Inflammatory macrophage (primary cell): ENCODE measurements around the gene C2orf69.

Experiments
- DNase-seq, 2 donors: peaks; one replicate each; pipeline ENCODE4 v3.0.0-alpha.2; 2020 to 2022

The C2orf69 gene

DNA sequence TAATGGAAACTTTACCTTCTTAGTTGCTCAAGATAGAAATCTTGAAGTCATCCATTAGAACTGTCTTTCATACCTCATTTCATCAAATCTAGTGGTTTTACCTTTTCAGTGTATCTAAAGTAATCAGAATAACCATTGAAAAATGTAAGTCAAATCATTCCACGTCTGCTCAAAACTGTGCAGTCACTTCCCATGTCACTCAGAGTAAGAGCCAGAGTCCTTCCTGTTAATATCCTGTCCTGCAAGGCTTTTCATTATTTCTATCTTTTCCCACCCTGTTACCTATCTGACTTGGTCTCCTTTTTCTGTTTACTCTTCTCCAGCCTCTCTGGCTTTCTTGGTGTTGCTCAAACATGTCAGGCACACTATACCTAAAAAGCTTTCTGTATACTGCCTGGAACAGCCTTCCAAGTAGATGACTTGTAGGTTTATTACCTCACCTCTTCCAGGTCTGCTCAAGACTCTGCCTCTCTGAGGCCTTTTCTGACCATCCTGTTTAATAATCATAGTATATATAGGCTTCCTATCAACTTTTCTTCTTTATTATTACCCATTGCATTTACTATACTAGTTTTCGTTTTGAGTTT is 3.4 kb downstream of the C2orf69 start:
- no peak for DNase-seq

DNA sequence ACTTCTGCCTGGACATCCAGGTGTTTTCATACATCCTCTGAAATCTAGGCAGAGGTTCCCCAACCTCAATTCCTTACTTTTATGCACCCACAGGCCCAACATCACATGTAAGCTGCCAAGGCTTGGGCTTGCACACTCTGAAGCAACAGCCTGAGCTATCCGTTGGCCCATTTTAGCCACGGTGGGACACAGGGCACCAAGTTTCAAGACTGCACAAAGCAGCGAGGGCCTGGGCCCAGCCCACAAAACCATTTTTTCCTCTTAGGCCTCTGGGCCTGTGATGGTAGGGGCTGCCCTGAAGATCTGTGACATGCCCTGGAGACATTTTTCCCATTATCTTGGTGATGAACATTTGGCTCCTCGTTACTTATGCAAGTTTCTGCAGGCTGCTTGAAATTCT is 5.9 kb downstream of the C2orf69 start:
- no peak for DNase-seq

DNA sequence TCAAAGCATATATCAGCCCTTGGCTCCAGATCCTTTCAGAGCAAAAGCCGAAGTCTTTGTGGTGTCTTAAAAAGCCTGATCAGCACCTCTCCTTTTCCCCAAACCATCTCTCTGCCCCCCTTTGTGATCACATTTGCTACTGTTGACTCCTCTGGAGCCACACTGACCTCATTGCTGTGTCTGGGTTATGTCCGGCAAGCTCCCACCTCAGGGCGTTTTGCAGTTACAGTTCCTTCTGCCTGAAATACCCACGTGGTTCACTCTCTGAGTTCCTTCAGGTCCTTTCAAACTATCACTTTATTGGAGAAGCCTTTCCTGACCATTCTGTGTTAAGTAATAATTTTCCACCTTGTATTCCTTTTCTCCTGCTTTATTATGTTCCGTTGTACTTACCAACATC is 11.8 kb downstream of the C2orf69 start:
- DNase-seq, result peak; percentile 23 to 45

DNA sequence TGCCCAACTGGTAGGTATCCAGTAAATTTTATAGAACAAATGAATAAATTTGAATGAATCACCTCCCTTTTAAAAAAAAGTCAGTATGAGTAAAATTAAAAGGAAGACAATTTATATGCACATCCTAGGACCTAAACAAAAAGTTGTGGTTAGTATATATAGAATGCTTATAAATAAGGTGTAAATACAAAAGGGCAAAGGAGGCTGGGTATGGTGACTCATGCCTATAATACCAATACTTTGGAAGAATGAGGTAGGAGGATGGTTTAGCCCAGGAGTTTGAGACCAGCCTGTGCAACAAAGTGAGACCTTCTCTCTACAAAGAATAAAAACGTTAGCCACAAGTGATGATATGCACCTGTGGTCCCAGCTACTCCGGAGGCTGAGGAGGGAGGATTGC is 12.8 kb downstream of the C2orf69 start:
- no peak for DNase-seq

DNA sequence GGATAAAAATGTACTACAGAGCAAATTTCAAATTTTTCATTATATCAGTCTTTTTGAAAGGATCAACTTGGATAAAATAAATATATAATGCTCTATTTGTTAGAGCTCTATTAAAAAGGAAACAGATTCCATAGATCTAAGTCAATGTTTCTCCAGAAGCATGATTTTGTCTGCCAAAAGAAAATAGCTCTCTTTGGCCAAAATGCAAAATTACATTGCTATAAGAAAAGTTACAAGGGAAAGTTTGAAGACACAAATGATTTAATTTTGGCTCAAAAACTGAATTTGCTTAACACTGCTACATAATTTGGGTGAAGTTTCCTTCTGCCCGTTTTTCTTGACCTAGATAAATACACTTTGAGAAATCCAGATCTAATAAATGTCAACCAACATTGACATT is 15.7 kb downstream of the C2orf69 start:
- DNase-seq, result no peak

DNA sequence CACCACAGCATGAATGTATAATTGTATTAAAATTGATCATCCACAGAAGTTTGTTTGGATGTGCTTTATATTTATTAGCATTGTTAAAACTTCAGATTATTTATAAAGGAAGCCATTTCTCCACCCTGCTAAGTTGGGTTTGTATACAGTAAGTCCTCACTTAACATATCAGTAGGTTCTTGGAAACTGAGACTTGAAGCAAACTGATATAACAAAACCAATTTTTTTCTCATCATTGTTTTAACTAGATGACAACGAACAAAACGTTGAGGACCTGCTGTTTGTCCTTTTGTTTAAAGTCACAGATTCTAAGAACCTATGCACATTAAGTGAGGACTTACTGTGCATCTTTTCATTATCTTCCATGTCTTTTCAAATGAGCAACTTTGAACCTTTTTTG is 17.1 kb downstream of the C2orf69 start:
- no peak for DNase-seq

DNA sequence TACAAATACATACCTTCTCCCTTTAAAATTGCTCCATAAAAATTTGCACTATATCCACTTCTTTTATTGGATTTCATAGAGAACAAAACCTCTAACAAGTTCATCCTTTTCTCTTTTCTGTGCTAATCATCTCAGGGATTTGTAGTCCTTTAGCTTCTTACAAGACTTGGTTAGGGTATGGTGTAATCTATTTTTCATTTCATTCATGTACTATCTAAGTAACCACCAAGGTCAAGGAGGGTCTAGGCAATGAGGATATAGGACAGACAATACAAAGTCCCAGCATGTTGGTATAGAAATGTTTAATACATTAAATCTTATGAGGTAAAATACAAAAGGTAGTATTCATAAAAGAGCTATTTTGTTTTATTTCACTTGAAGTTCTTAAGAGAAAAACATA is 17.5 kb downstream of the C2orf69 start:
- DNase-seq, result no peak

DNA sequence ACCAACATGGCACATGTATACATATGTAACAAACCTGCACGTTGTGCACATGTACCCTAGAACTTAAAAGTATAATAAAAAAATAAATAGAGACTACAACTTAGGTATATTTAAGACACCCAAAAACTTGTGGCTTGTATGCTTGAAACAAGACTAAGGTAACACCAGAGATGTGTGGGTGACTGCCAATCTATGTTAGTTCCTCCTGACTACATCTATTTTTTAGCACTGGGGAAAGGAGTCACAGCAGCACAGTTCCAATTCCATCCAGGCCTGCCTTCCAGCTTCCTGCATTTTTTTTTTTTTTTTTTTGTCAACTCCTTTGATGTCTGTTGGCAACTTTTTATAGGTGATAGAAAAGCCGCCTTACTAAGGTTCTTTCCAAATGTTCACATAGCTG is 18.2 kb downstream of the C2orf69 start:
- DNase-seq, result no peak

DNA sequence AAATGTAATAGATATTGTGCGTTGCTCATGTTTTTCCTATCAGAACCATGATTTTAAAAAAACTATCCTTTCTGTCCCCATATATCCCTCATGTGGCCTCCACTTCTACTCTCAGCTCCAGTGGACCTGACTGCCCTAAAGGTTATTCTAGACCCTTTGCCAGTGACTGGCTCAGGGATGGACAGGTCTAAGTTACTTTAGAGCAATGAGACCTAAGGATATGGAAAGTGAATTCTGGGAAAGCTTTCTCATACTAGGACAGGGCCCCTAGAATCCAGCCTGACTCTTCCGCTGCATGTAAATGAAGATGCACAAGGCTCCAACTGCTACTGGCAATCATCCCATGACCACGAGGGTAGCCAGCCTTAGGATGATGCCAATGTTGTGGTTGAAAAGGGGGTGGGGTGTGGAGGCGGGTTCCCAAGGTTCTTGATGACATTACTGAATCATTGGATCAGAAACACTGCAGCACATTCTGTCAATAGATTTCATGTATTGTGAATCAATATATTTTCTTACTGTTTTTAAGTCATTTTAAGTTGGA is 21.3 kb downstream of the C2orf69 start:
- DNase-seq, result peak in 1 of 2 donors; percentile 2

DNA sequence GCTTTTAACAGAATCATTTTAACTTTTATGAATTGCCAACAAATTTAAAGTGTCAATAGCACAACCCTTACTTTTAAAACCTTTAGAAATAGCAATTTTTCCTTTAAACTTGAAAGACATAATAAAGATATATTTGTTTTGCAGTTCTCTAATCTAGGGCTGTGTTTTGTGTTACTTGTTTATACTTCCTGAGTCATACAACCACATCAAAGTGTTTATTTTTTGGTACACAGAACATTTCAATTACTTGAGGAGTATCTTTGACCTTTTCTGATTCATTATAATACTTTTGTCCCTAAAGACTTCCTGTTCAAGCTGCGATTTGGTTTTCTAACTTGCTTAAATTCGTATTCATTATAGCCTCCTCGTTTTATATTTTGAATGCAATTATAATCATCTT is 22.4 kb downstream of the C2orf69 start:
- no peak for DNase-seq

DNA sequence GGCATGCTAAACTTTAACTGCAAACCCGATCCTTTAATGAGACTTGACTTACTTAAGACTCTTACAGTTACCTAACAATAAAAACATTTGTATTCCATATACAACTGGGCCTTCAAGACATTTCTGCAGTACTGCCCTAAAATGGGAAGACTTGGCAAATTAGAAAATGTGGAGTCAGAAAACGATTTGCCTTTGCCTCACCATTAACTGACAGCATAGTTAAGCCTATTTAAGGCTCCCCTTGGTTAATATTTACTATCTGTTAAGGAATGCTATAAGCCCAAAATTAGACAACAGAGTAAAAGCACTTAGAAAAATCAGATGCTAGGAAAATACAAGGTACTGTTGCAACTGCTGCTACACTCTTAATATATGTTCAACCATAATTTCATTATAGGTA is 25.5 kb downstream of the C2orf69 start:
- no peak for DNase-seq

DNA sequence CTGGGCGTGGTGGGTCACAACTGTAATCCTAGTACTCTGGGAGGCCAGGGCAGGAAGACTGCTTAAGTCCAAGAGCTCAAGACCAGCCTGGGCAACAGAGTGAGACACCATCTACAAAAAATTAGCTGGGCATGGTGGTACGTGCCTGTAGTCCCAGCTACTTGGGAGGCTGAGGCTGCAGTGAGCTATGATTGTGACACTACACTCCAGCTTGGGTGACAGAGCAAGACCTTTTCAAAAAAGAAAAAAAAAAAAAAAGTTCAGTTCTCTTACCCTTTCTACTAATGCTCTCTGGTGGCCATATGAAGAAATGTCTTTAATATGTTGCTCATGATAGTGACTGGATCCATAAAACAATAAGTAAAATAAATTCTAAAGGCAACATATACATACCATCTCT is 29.3 kb downstream of the C2orf69 start:
- peak in 1 of 2 donors; percentile 57 for DNase-seq

DNA sequence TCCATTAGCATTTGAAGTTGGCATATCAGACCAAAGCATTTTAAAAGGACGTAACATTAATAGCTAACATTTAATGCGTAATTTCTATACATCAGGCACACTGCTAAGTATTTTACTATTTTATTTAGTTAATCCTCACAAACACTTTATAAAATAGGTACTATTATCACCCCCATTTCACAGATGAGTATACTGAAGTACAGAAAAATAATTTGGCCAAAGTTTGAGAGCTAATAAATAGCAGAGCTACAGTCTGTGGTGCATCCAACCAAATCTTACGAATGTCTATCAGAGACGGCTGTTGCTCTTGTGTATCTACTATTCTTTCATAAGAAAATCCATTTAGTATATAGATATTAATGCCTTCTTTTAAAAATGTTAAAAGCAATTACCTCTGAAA is 32.3 kb downstream of the C2orf69 start:
- DNase-seq, result no peak

DNA sequence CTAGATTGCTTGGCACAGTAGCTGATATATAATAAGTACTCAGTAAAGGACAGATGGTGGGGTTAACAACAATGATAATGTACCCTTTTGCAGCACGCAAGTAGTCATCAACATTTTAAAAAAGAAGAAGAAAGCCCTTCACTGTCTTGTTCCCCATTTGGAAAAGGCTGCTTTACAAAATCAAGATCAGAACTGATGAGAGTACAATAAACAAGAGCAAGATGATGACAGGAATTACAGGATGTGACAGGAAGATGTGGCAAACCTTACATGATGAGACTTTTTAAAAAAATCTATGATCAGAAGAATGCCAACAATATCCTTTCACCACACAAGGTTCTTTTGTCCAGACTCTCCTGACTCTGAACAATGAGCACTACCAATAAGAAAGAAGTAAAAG is 35.1 kb downstream of the C2orf69 start:
- peak in 1 of 2 donors; percentile 40 for DNase-seq

DNA sequence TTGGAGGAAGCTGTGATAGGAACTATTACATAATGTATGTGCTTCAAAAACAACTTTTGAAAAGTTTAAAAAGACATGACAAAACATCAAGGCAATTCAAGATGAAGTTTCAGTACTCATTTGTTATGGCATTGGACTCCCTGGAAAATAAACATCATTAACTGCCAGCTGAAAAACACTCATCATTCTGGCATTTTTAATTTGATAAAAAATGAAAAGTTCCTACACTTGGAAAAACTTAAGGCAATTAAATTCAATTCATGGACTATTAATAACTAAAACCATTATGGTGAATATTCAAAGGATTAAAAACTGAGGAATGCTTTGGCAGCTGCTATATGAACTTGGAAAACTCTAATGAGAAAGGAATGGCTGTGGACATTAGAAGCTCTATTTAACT is 35.7 kb downstream of the C2orf69 start:
- DNase-seq, result peak in 1 of 2 donors; percentile 18

DNA sequence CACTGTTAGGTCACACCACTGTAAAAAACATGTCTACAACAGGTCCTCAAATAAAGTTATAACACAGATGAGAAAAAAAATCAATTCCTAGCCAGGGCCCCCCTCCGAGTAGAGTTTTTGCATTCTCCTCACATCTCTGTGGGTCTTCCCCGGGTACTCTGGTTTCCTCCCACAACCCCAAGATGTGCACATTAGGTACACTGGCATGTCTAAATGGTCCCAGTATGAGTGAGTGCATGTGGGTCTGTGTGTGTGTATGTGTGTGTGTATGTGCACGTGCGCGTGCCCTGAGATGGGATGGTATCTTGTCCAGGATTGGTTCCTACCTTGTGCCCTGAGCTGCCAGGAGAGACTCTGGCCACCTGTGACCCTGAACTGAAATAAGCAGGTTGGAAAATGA is 39.3 kb downstream of the C2orf69 start:
- no peak for DNase-seq

DNA sequence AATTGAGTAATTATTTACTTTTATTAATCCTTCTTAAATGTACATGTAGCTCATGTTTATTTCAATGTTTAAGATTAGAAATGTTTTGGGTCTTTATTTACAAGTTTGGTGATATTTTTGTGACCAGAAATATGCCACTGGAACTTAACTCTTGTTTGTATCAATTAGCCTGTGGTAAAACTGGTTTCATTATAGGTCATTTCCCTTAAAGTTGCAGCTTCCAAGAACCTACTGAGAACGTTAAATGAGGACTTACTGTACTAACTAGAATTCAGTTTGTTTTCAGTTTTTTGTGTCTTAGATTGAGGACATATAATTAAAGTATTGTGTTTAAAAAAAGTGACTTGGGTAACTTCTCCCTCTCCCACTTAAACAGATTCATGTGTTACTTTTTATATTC is 39.9 kb downstream of the C2orf69 start:
- no peak for DNase-seq

DNA sequence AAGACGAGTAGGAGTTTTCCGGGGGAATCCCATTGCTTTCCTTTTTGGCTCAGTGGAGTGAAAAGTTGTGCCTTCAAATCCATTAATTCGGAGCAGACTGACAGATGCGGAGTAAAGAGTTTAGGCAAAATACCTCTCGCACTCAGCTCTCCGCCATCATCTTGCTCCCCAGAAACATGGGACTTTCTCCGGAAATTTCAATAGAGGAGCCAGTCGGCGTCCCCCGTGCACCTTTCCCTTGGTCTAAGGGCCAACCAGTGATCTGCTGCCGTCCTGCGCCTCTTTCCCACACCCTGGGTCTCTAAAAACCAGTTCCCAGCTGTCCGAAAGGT is 43.9 kb downstream of the C2orf69 start:
- DNase-seq, result no peak

DNA sequence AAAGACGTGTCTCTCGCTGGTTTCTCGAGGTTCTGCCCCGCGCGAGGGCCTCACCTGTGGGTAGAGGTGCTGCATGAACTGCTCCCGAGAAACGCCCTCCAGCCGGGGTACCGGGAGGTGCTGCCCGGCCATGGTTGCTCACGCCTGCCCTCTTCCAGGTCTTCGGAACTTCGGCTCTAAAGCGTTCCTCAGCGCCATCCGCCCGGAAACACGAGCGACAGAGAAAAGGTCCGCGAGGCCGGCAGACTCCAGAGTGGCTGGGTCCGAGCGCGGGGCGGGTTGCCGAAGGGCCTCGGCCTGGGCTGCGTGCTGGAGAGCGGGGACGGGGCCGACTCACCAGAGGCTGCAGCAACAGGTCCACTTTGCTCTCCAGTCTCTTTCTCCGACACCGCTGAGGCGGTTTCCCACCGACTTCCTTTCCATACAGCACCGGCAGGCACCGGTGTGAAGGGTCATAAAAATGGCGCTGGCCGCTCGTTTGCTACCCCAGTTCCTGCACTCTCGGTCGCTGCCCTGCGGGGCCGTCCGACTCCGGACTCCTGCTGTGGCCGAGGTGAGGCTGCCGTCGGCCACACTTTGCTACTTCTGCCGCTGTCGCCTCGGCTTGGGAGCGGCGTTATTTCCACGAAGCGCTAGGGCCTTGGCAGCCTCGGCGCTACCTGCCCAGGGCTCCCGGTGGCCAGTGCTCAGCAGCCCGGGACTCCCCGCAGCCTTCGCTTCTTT is 44.4 kb downstream of the C2orf69 start, which contains the start of the genes MAIP1 and TYW5:
Gene MAIP1, plus strand, starts transcription at position 244 of the 723 bp plus-strand sequence. Its CDS starts 217 bp downstream, at position 461.
Gene TYW5, minus strand, starts transcription at position 153 of the 723 bp plus-strand sequence. Its CDS starts 21 bp downstream, at position 132.
- peak; percentile 75 to 83 for DNase-seq

DNA sequence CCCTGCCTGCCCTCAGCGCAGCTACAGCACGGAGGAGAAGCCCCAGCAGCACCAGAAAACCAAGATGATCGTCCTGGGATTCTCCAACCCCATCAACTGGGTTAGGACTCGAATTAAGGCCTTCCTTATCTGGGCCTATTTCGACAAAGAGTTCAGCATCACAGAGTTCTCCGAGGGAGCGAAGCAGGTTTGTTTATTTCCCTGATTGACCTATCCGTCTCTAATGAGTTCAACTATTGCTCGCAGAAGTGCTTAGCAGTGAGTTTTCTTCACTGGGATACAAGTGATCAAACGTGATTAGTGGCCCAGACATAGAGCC is 44.9 kb downstream of the C2orf69 start:
- no peak for DNase-seq

DNA sequence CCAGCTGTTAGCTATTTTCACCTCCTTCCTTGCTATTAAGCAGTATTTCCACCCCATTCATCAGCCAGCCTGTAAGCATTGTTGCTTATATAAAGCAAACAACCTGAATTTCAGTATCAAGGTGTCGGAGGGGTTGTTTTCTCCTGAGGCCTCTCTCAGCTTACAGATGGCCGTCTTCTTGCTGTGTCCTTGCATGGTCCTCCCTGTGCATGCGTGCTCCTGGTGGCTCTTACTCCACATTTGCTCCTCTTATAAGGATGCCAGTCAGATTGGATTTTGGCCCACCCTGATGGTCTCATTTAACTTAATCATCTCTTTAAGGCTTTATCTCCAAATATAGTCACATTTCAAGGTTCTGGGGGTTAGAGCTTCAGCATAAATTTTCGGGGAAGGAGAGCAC is 46.9 kb downstream of the C2orf69 start:
- no peak for DNase-seq

DNA sequence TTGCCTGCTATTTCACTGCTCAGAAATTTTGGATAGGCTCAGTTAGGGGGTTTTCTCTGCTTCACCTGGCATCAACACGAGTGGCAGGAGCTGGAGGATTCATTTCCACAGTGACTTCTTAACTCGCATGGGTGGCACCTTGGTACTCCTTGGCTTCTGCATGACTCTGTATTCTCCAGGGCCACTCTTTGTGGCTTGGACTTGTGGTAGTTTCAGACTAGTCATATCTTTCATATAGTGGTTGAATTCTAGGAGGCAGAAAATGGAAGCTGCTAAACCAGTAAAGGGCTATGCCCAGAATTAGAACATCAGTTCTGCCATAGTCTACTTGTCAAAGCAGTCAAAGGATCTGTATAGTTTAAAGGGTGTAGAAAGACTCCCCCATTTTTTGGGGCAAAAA is 51.1 kb downstream of the C2orf69 start:
- DNase-seq, result no peak

DNA sequence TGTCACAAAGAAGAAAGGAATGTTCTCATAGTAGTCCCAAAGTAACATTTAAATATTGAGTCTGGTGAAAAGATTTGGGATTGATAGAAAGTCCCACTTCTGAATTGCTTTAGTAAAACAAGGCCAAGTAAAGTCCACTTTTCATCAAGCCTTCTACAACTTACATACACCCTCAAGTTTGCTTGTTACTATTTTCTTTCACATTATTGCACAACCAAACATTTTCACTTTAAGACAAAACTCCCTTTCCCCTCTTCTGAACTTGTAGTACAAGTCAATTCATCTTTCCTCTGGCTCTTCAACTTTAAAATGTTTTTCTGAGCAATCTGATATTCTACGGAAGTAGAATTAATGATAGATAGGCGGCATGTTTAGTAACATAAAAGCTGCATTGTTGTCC is 55.3 kb downstream of the C2orf69 start:
- DNase-seq, result no peak

DNA sequence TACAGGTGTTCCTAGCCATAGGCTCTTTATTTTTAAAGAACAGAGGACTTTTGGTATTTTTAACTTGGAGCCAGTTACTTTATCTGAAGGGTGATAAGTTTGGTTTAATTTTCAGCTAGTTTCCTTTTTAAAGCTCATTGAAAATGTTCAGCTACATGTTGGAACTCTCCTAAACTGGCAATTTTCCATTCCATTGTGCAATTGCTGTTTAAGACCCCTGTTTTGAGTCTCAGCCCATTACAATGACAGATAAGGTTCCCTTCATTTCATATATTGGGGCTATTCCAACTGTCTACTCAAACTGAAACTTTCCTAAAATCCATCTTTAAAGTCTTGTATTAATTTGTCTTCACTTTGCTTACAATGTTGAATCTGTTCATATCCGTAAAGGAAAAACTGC is 55.9 kb downstream of the C2orf69 start:
- DNase-seq, result no peak

DNA sequence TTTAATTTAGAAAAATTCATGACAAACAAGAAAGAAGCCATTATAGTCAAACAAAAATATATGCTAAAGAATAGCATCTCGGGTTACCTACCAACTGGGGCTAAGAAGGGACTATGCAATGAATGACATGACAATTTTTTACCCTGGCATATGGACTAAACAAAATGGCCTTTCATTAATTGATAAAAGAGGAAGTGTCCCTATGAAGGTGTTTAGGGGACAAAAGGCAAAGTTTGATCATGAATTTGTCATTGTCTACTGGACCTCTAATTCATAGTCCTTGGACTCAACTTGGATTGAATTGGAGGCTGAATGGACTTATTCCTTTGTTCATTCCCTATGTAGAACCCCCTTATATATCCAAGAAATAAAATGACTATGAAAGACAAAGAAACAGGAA is 57.0 kb downstream of the C2orf69 start:
- no peak for DNase-seq
